Measurements from ENCODE around the gene SIGLEC9. TPM values are rescaled to one million over a fixed set of nuclear protein-coding genes. Genes with fewer than 3 reads are reported as not detected.
A peak's percentile ranks its signal among the peaks of the same experiment; 100 is the strongest.

SIGLEC9 gene
- total RNA-seq, 2 experiments from 2014 or later, result 0.36 to 0.59 TPM

- peaks cover 14% of the 10 kb centered on the region for H3K4me1 Mint-ChIP-seq (ENCODE audit: low read depth)
- no peak overlapping the region for H3K4me3 Mint-ChIP-seq
- no peak overlapping the region for H3K4me3 ChIP-seq (ENCODE audit: low read length)
- no peaks in the 10 kb centered on the region for H3K27me3 ChIP-seq (ENCODE audit: control insufficient read depth in 1 of 2, insufficient read depth in 2 of 2, low read length in 2 of 2)
- no peaks in the 10 kb centered on the region for H3K9me3 ChIP-seq (ENCODE audit: control insufficient read depth in 1 of 2, insufficient read depth in 1 of 2, low read length in 2 of 2)
- no peak overlapping the region for H3K27ac ChIP-seq (ENCODE audit: low read depth in 1 of 2, low read length in 2 of 2)
- H3K4me1 ChIP-seq (ENCODE audit: insufficient read depth, low read length), result peaks cover 14% of the 10 kb centered on the region
- ATAC-seq (ENCODE audit: poor library complexity) (no peak), DNase-seq (peak in 9 of 14 experiments; percentile 5 to 66 (median 32))
- no peak overlapping the region for H3K27ac Mint-ChIP-seq
- H3K36me3 Mint-ChIP-seq (ENCODE audit: low read depth), result peaks cover 23% of the 10 kb centered on the region
- peak; percentile 63 for TF ChIP-seq CTCF (IDR thresholded peaks at IDR 0.05)
- intact Hi-C loops (cut with DNase I, micrococcal nuclease), result loop anchor here in 1 of 2 experiments (5.0 kb wide), 3 partner anchors 43 to 167 kb away; no protein-coding TSS in a partner anchor
- H3K36me3 ChIP-seq (ENCODE audit: insufficient read depth, low read length), result peaks cover 13% of the 10 kb centered on the region
- H3K9me3 Mint-ChIP-seq, result no peaks in the 10 kb centered on the region
- H3K27me3 Mint-ChIP-seq, result no peaks in the 10 kb centered on the region
- ChIA-PET POLR2A (no interaction called here), CTCF (interaction anchor here (0.7 kb wide), 2 partner anchors 12 to 386 kb away, joined by 3 read pairs; no protein-coding TSS in a partner anchor)
These were observed 29.9 kb upstream of the SIGLEC9 start for GRCh38 chr19:51094696-51095279.

- POLR2A ChIA-PET, result no interaction called here
- intact Hi-C loops (cut with DNase I, micrococcal nuclease), result loop anchor here in 1 of 2 experiments (5.0 kb wide), 3 partner anchors 41 to 169 kb away; no protein-coding TSS in a partner anchor
- H3K27me3 Mint-ChIP-seq, result no peaks in the 10 kb centered on the region
- peaks cover 16% of the 10 kb centered on the region for H3K4me1 ChIP-seq (ENCODE audit: insufficient read depth, low read length)
- no peaks in the 10 kb centered on the region for H3K27me3 ChIP-seq (ENCODE audit: control insufficient read depth in 1 of 2, insufficient read depth in 2 of 2, low read length in 2 of 2)
- peaks cover 26% of the 10 kb centered on the region for H3K36me3 ChIP-seq (ENCODE audit: insufficient read depth, low read length)
- DNase-seq (no peak), ATAC-seq (ENCODE audit: poor library complexity) (no peak)
- H3K36me3 Mint-ChIP-seq (ENCODE audit: low read depth), result peaks cover 33% of the 10 kb centered on the region
- H3K27ac ChIP-seq (ENCODE audit: low read depth in 1 of 2, low read length in 2 of 2), result no peak overlapping the region
- H3K9me3 ChIP-seq (ENCODE audit: control insufficient read depth in 1 of 2, insufficient read depth in 1 of 2, low read length in 2 of 2), result no peaks in the 10 kb centered on the region
- peak overlapping the region; percentile 21 for H3K4me3 Mint-ChIP-seq
- no peaks in the 10 kb centered on the region for H3K9me3 Mint-ChIP-seq
- H3K27ac Mint-ChIP-seq, result no peak overlapping the region
- peak; percentile 36 for TF ChIP-seq CTCF (IDR thresholded peaks at IDR 0.05)
- H3K4me1 Mint-ChIP-seq (ENCODE audit: low read depth), result peaks cover 23% of the 10 kb centered on the region
- no peak overlapping the region for H3K4me3 ChIP-seq (ENCODE audit: low read length)
- CTCF ChIA-PET, result interaction anchor here (0.7 to 1.9 kb wide), 2 partner anchors 13 to 35 kb away, joined by 3 to 8 read pairs; partner anchors contain the start of gene CTU1
These were observed 28.1 kb upstream of the SIGLEC9 start for GRCh38 chr19:51096473-51097165.

- intact Hi-C loops (cut with DNase I, micrococcal nuclease), result loop anchor here in 1 of 2 experiments (5.0 kb wide), 3 partner anchors 40 to 170 kb away; no protein-coding TSS in a partner anchor
- peaks cover 17% of the 10 kb centered on the region for H3K4me1 ChIP-seq (ENCODE audit: insufficient read depth, low read length)
- peak; percentile 42 for TF ChIP-seq CTCF (IDR thresholded peaks at IDR 0.05)
- H3K4me1 Mint-ChIP-seq (ENCODE audit: low read depth), result peaks cover 23% of the 10 kb centered on the region
- H3K27me3 ChIP-seq (ENCODE audit: control insufficient read depth in 1 of 2, insufficient read depth in 2 of 2, low read length in 2 of 2), result no peaks in the 10 kb centered on the region
- no peaks in the 10 kb centered on the region for H3K9me3 Mint-ChIP-seq
- H3K27ac Mint-ChIP-seq, result no peak overlapping the region
- peak; percentile 50 to 80 (median 65) for DNase-seq
- peaks cover 40% of the 10 kb centered on the region for H3K36me3 Mint-ChIP-seq (ENCODE audit: low read depth)
- ChIA-PET POLR2A (no interaction called here), CTCF (interaction anchor here (0.7 to 1.9 kb wide), 2 partner anchors 12 to 35 kb away, joined by 3 to 8 read pairs; partner anchors contain the start of gene CTU1)
- H3K4me3 ChIP-seq (ENCODE audit: low read length), result no peak overlapping the region
- H3K9me3 ChIP-seq (ENCODE audit: control insufficient read depth in 1 of 2, insufficient read depth in 1 of 2, low read length in 2 of 2), result no peaks in the 10 kb centered on the region
- no peaks in the 10 kb centered on the region for H3K27me3 Mint-ChIP-seq
- peak; percentile 50 for ATAC-seq (ENCODE audit: poor library complexity)
- no peak overlapping the region for H3K27ac ChIP-seq (ENCODE audit: low read depth in 1 of 2, low read length in 2 of 2)
- peaks cover 29% of the 10 kb centered on the region for H3K36me3 ChIP-seq (ENCODE audit: insufficient read depth, low read length)
- H3K4me3 Mint-ChIP-seq, result no peak overlapping the region
These were observed 27.5 kb upstream of the SIGLEC9 start for GRCh38 chr19:51097166-51097738.
